IMR-90 (cell line): ENCODE data around the gene SLC25A21. TPM values are rescaled to one million over a fixed set of nuclear protein-coding genes. Genes with fewer than 3 reads are reported as not detected.

ENCODE experiments used
- ATAC-seq: fragments of 200-7000 bp; cut with Tn5 transposase; 2 replicates; pipeline ENCODE4 v1.9.1; 2020; ENCODE audit warnings: low read depth, mild to moderate bottlenecking, moderate library complexity
- BruUV-seq: library from RNA; stranded (reverse); fragments of 400-500 nt; replicated peaks from 2 replicates; lab custom pipeline; 2021; lab: Mats Ljungman, UMichigan
- CTCF ChIA-PET: fragments of 300-600 bp; formaldehyde crosslinking; extraction: SDS; loops from one replicate; lab custom pipeline; 2021; ENCODE audit warnings: antibody characterized with exemption; lab: Yijun Ruan, JAX
- POLR2A ChIA-PET: fragments of 300-600 bp; sonication (Branson Sonifier 250); formaldehyde crosslinking; loops from one replicate; lab custom pipeline; 2022; ENCODE audit warnings: antibody characterized with exemption; ENCODE audit not compliant: unreplicated experiment; lab: Charles Lee
- DNase-seq: peaks from one replicate; pipeline ENCODE4 v3.0.0; 2013
- H2AFZ ChIP-seq: replicated peaks from 2 replicates; pipeline ENCODE3; 2013; ENCODE audit warnings: low read length, mild to moderate bottlenecking; ENCODE audit not compliant: poor library complexity
- H2AK5ac ChIP-seq: 2 replicates; pipeline ENCODE4 v1.6.1; 2013; ENCODE audit warnings: low read depth, low read length, inconsistent platforms
- H2AK9ac ChIP-seq: replicated peaks from 2 replicates; pipeline ENCODE3; 2013; ENCODE audit warnings: mild to moderate bottlenecking, low read depth, low read length, moderate library complexity; ENCODE audit not compliant: poor library complexity
- H2BK120ac ChIP-seq: 2 replicates; pipeline ENCODE4 v1.6.1; 2013; ENCODE audit warnings: low read depth, low read length, inconsistent platforms
- H2BK15ac ChIP-seq: 3 replicates; pipeline ENCODE4 v1.6.1; 2013; ENCODE audit warnings: low read depth, low read length, inconsistent platforms
- H2BK20ac ChIP-seq: 2 replicates; pipeline ENCODE4 v1.6.1; 2013; ENCODE audit warnings: low read depth, mild to moderate bottlenecking, inconsistent platforms, low read length, moderate library complexity
- H2BK5ac ChIP-seq: 2 replicates; pipeline ENCODE4 v1.6.1; 2013; ENCODE audit warnings: mild to moderate bottlenecking, low read depth, low read length, inconsistent platforms; ENCODE audit not compliant: poor library complexity, severe bottlenecking
- H3K14ac ChIP-seq: replicated peaks from 2 replicates; pipeline ENCODE4 v1.6.1; 2013; ENCODE audit warnings: low read depth, low read length, inconsistent platforms
- H3K18ac ChIP-seq: 2 replicates; pipeline ENCODE4 v1.6.1; 2013; ENCODE audit warnings: low read depth, low read length, control low read depth
- H3K23ac ChIP-seq: 2 replicates; pipeline ENCODE4 v1.6.1; 2013; ENCODE audit warnings: low read depth, low read length, inconsistent platforms
- H3K27ac ChIP-seq: 2 replicates; pipeline ENCODE4 v1.5.1; 2013; ENCODE audit warnings: mild to moderate bottlenecking, control low read depth, low read length; ENCODE audit not compliant: insufficient read depth
- H3K27me3 ChIP-seq: 2 replicates; pipeline ENCODE4 v1.6.1; 2013; ENCODE audit warnings: low read length; ENCODE audit not compliant: control insufficient read depth, insufficient read depth
- H3K36me3 ChIP-seq: 2 replicates; pipeline ENCODE4 v1.6.1; 2013; ENCODE audit warnings: low read length, mixed read lengths; ENCODE audit not compliant: control insufficient read depth, insufficient read depth
- H3K4ac ChIP-seq: 2 replicates; pipeline ENCODE4 v1.6.1; 2013; ENCODE audit warnings: low read depth, low read length, inconsistent platforms
- H3K4me1 ChIP-seq: 2 replicates; pipeline ENCODE4 v1.6.1; 2013; ENCODE audit warnings: low read length, mixed read lengths; ENCODE audit not compliant: control insufficient read depth, insufficient read depth
- H3K4me2 ChIP-seq: 2 replicates; pipeline ENCODE4 v1.6.1; 2013; ENCODE audit warnings: low read depth, mild to moderate bottlenecking, control low read depth, low read length, moderate library complexity
- H3K4me3 ChIP-seq: 2 replicates; pipeline ENCODE4 v1.5.1; 2013; ENCODE audit warnings: low read depth, mild to moderate bottlenecking, control low read depth, low read length, moderate library complexity; ENCODE audit not compliant: insufficient read depth
- H3K56ac ChIP-seq: 2 replicates; pipeline ENCODE4 v1.6.1; 2013; ENCODE audit warnings: low read length, inconsistent platforms; ENCODE audit not compliant: insufficient read depth; ENCODE audit errors: extremely low read depth
- H3K79me1 ChIP-seq, 2 experiments: 2 replicates each; pipeline ENCODE4 v1.6.1; 2013; ENCODE audit warnings: low read length in 2 of 2, inconsistent platforms in 1 of 2, low read depth in 1 of 2
- H3K9ac ChIP-seq: 2 replicates; pipeline ENCODE4 v1.6.1; 2013; ENCODE audit warnings: low read depth, low read length, control low read depth
- H3K9me1 ChIP-seq: 2 replicates; pipeline ENCODE4 v1.6.1; 2013; ENCODE audit warnings: low read length, inconsistent platforms; ENCODE audit not compliant: insufficient read depth
- H3K9me3 ChIP-seq: 2 replicates; pipeline ENCODE4 v1.6.1; 2013; ENCODE audit warnings: low read length; ENCODE audit not compliant: control insufficient read depth, insufficient read depth
- H4K20me1 ChIP-seq: 2 replicates; pipeline ENCODE4 v1.6.1; 2013; ENCODE audit warnings: low read length, inconsistent platforms; ENCODE audit not compliant: insufficient read depth
- H4K5ac ChIP-seq: 2 replicates; pipeline ENCODE4 v1.6.1; 2013; ENCODE audit warnings: mild to moderate bottlenecking, low read depth, low read length, control low read depth
- H4K8ac ChIP-seq, 2 experiments: 2 replicates each; pipeline ENCODE4 v1.6.1; 2013; ENCODE audit warnings: low read depth in 2 of 2, low read length in 2 of 2, control low read depth in 1 of 2, inconsistent platforms in 1 of 2
- H4K91ac ChIP-seq: 2 replicates; pipeline ENCODE4 v1.6.1; 2013; ENCODE audit warnings: low read depth, low read length, inconsistent platforms; ENCODE audit not compliant: insufficient read depth
- MAFK ChIP-seq: IDR thresholded peaks from 2 replicates; pipeline ENCODE4 v1.6.1; 2012; ENCODE audit warnings: low read depth, low read length, improper control_type of control experiment
- WGBS, 2 experiments: methylation state at CpG; one replicate each; pipeline versions ENCODE4 v1.1.5 to v1.1.7; 2013; ENCODE audit warnings: missing lambda C conversion rate in 2 of 2; ENCODE audit not compliant: insufficient read length in 1 of 2; ENCODE audit errors: extremely low coverage in 2 of 2; 5-methylcytosine and 5-hydroxymethylcytosine counted together
- dilution Hi-C: fragments of 300-500 bp; cut with HindIII; formaldehyde crosslinking; loops from one replicate; pipeline ENCODE4 v1.14.3; 2018; ENCODE audit warnings: low sequenced_read_pairs; ENCODE audit not compliant: unreplicated experiment
- in situ Hi-C: fragments of 300-500 bp; cut with MboI; formaldehyde crosslinking; loops from 3 replicates; pipeline ENCODE4 v1.14.3; 2019; ENCODE audit warnings: low sequenced_read_pairs, inconsistent platforms, mixed read lengths
- intact Hi-C: fragments of 100-400 bp; cut with micrococcal nuclease; formaldehyde crosslinking; loops from 2 replicates; pipeline ENCODE4 v1.10.0; 2022
- polyA plus RNA-seq, 3 experiments: library from polyadenylated mRNA; depleted of rRNA; stranded (reverse); fragments of >200 nt; gene quantifications; 2 replicates each; pipeline ENCODE4 v1.2.3, GENCODE V29; 2012; ENCODE audit warnings: low replicate concordance in 1 of 3
- total RNA-seq: library from RNA; depleted of rRNA; stranded (reverse); fragments of >200 nt; gene quantifications from 2 replicates; pipeline ENCODE4 v1.2.3, GENCODE V29; 2012
- TF ChIP-seq, protein P1 (sequence below): fragments of 150-350 bp; IDR thresholded peaks from 2 replicates; pipeline ENCODE4 v1.6.1; 2017; ENCODE audit warnings: mild to moderate bottlenecking, antibody characterized with exemption, low read length, low read depth

Gene SLC25A21
- total and polyA plus RNA-seq, 2 of the 4 experiments (the other 2 are of a cell fraction): 0.62 to 0.90 TPM

DNA sequence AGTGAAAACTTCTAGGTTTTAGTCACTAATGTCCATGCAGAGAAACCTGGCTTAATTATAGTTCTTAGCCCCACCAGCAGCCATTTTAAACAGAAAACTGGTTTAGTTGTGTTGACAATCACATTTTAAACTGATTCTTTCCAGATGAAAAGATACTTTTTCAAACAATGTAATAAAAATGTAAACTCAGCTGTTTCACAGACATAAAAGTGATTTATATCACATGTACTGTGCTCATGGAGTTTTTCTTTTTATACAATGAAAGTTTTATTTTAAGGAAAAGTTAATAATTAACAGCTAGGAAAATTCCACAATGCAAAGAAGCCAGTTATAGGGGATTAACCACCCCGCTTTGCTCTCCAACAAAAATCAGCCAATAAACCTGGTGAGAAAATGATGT, 381.0 kb downstream of the SLC25A21 start:
- no peak overlapping the region for H2AK9ac ChIP-seq
- no peak overlapping the region for H2BK120ac ChIP-seq
- dilution Hi-C loops (no loop called here), intact Hi-C loops (no loop called here), in situ Hi-C loops (no loop called here)
- H4K8ac ChIP-seq: no peak overlapping the region
- H4K5ac ChIP-seq: no peak overlapping the region
- DNase-seq (no peak), ATAC-seq (no peak)
- 0 out of 2 replicates have a peak, but pooled peaks have one; percentile 16 for TF ChIP-seq MAFK
- TF ChIP-seq, protein P1, sequence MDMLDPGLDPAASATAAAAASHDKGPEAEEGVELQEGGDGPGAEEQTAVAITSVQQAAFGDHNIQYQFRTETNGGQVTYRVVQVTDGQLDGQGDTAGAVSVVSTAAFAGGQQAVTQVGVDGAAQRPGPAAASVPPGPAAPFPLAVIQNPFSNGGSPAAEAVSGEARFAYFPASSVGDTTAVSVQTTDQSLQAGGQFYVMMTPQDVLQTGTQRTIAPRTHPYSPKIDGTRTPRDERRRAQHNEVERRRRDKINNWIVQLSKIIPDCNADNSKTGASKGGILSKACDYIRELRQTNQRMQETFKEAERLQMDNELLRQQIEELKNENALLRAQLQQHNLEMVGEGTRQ: no peak
- ChIA-PET POLR2A (no interaction called here), CTCF (interaction anchor here (1.0 kb wide), 1 partner anchor 16 kb away, joined by 3 read pairs; no protein-coding TSS in a partner anchor)
- H3K36me3 ChIP-seq: no peaks in the 10 kb centered on the region
- H3K4me1 ChIP-seq: no peaks in the 10 kb centered on the region
- H3K9me1 ChIP-seq: no peaks in the 10 kb centered on the region
- no TSS peak for BruUV-seq
- no peaks in the 10 kb centered on the region for H3K79me1 ChIP-seq
- H2BK15ac ChIP-seq: no peak overlapping the region
- no peak overlapping the region for H3K18ac ChIP-seq
- no peak overlapping the region for H3K4me2 ChIP-seq
- no CpG with 5 or more reads among the region's 1 CpG for WGBS, 2 experiments
- H3K9ac ChIP-seq: no peak overlapping the region
- no peak overlapping the region for H2BK5ac ChIP-seq
- H2AFZ ChIP-seq: no peak overlapping the region
- no peak overlapping the region for H3K4ac ChIP-seq
- H2BK20ac ChIP-seq: no peak overlapping the region
- no peak overlapping the region for H4K91ac ChIP-seq
- H3K56ac ChIP-seq: no peak overlapping the region
- no peak overlapping the region for H2AK5ac ChIP-seq
- H3K14ac ChIP-seq: no peak overlapping the region
- no peak overlapping the region for H3K23ac ChIP-seq
- no peaks in the 10 kb centered on the region for H3K9me3 ChIP-seq
- H3K27ac ChIP-seq: no peak overlapping the region
- H3K27me3 ChIP-seq: peaks cover 3% of the 10 kb centered on the region; the same call in 1 of the 2 replicates
- no peaks in the 10 kb centered on the region for H4K20me1 ChIP-seq
- H3K4me3 ChIP-seq: no peak overlapping the region
